ENCODE data around the gene RPS6KB2. TPM values are rescaled to one million over a fixed set of nuclear protein-coding genes. Genes with fewer than 3 reads are reported as not detected.

Gene RPS6KB2
- total and polyA plus RNA-seq, 10 of the 15 experiments (the other 5 are each of a cell fraction or from before 2014, with no cell fraction given): 0.39 to 101 (median 58.4) TPM

GRCh38 chr11:67436459-67437081 is 8.3 kb downstream of the RPS6KB2 start (continued):
- TF ChIP-seq, protein P1, sequence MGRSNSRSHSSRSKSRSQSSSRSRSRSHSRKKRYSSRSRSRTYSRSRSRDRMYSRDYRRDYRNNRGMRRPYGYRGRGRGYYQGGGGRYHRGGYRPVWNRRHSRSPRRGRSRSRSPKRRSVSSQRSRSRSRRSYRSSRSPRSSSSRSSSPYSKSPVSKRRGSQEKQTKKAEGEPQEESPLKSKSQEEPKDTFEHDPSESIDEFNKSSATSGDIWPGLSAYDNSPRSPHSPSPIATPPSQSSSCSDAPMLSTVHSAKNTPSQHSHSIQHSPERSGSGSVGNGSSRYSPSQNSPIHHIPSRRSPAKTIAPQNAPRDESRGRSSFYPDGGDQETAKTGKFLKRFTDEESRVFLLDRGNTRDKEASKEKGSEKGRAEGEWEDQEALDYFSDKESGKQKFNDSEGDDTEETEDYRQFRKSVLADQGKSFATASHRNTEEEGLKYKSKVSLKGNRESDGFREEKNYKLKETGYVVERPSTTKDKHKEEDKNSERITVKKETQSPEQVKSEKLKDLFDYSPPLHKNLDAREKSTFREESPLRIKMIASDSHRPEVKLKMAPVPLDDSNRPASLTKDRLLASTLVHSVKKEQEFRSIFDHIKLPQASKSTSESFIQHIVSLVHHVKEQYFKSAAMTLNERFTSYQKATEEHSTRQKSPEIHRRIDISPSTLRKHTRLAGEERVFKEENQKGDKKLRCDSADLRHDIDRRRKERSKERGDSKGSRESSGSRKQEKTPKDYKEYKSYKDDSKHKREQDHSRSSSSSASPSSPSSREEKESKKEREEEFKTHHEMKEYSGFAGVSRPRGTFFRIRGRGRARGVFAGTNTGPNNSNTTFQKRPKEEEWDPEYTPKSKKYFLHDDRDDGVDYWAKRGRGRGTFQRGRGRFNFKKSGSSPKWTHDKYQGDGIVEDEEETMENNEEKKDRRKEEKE (IDR thresholded peaks at IDR 0.05): no peak
- TF ChIP-seq ZNF592 (IDR thresholded peaks at IDR 0.05) (0 out of 2 replicates have a peak, but pooled peaks have one; percentile 38), TCF12 (IDR thresholded peaks at IDR 0.05; ENCODE audit: low read depth, low read length) (peak; percentile 99), CHD2 (IDR thresholded peaks at IDR 0.05; ENCODE audit: borderline replicate concordance, low read depth, low read length) (peak; percentile 92), GATAD2B (conservative IDR thresholded peaks at IDR 0.05; ENCODE audit: low read depth) (peak; percentile 79; the same call in 1 of the 2 replicates), BHLHE40 (IDR thresholded peaks at IDR 0.05; ENCODE audit: borderline replicate concordance in 1 of 2, low read depth in 2 of 2, low read length in 1 of 2) (peak; percentile 50 to 71; a peak in 2 of 4 replicates), EGR1 (IDR thresholded peaks at IDR 0.05; ENCODE audit: borderline replicate concordance in 1 of 2, low read depth in 2 of 2, low read length in 2 of 2) (peak in 1 of 2 experiments; percentile 51; a peak in 1 of 3 replicates), KDM1A (IDR thresholded peaks at IDR 0.05; ENCODE audit: borderline replicate concordance) (no peak), ZNF207 (IDR thresholded peaks at IDR 0.05; ENCODE audit: borderline replicate concordance) (no peak), STAT3 (IDR thresholded peaks at IDR 0.05; ENCODE audit: low read depth, low read length) (peak; percentile 55; the same call in 1 of the 2 replicates), DPF2 (IDR thresholded peaks at IDR 0.05) (0 out of 2 replicates have a peak, but pooled peaks have one; percentile 52), FOS (IDR thresholded peaks at IDR 0.05; ENCODE audit: borderline replicate concordance, extremely low read depth, insufficient read length) (no peak), SIX5 (IDR thresholded peaks at IDR 0.05; ENCODE audit: low read depth, low read length, severe bottlenecking) (no peak), MLLT1 (IDR thresholded peaks at IDR 0.05) (peak; percentile 80), NFXL1 (IDR thresholded peaks at IDR 0.05; ENCODE audit: borderline replicate concordance) (peak; percentile 86), TAF1 (IDR thresholded peaks at IDR 0.05; ENCODE audit: borderline replicate concordance, low read depth, low read length) (peak; percentile 54; the same call in 1 of the 2 replicates), NBN (IDR thresholded peaks at IDR 0.05) (peak; percentile 99)
- TF ChIP-seq, protein P2, sequence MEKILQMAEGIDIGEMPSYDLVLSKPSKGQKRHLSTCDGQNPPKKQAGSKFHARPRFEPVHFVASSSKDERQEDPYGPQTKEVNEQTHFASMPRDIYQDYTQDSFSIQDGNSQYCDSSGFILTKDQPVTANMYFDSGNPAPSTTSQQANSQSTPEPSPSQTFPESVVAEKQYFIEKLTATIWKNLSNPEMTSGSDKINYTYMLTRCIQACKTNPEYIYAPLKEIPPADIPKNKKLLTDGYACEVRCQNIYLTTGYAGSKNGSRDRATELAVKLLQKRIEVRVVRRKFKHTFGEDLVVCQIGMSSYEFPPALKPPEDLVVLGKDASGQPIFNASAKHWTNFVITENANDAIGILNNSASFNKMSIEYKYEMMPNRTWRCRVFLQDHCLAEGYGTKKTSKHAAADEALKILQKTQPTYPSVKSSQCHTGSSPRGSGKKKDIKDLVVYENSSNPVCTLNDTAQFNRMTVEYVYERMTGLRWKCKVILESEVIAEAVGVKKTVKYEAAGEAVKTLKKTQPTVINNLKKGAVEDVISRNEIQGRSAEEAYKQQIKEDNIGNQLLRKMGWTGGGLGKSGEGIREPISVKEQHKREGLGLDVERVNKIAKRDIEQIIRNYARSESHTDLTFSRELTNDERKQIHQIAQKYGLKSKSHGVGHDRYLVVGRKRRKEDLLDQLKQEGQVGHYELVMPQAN (conservative IDR thresholded peaks at IDR 0.05): 0 out of 2 replicates have a peak, but pooled peaks have one; percentile 20
